HS-27A (cell line): ENCODE results near the gene DNM1.
"Not testable (repeated sequence)": the region's sequence is repeated elsewhere in the genome, so short reads cannot be mapped to it uniquely, and the experiment has no call there.

ENCODE experiments used
- DNase-seq: peaks from one replicate; pipeline ENCODE4 v3.0.0-alpha.2; 2012; ENCODE audit warnings: low read depth, missing footprints

DNM1 gene

GRCh38 chr9:128224877-128225276 lies 21.7 kb downstream of the DNM1 start:
- DNase-seq = no peak

- DNase-seq = no peak
Observed at GRCh38 chr9:128225770-128226411, 22.7 kb downstream of the DNM1 start.

GRCh38 chr9:128226412-128226801 lies 23.2 kb downstream of the DNM1 start:
- DNase-seq = no peak

- DNase-seq = not testable (repeated sequence)
Observed at GRCh38 chr9:128230897-128231296, 27.7 kb downstream of the DNM1 start.

GRCh38 chr9:128231638-128232527 lies 28.7 kb downstream of the DNM1 start:
- no peak for DNase-seq

- DNase-seq = no peak
Observed at GRCh38 chr9:128232528-128233428, 29.6 kb downstream of the DNM1 start.

- DNase-seq = no peak
Observed at GRCh38 chr9:128233817-128234406, 30.7 kb downstream of the DNM1 start.

- DNase-seq = no peak
Observed at GRCh38 chr9:128242124-128242523, 38.9 kb downstream of the DNM1 start.

- DNase-seq = no peak
Observed at GRCh38 chr9:128242828-128243214, 39.6 kb downstream of the DNM1 start.

- DNase-seq = no peak
Observed at GRCh38 chr9:128243215-128244018, 40.2 kb downstream of the DNM1 start.

- DNase-seq = no peak
Observed at GRCh38 chr9:128244091-128244836, 41.1 kb downstream of the DNM1 start.

GRCh38 chr9:128244837-128245231 lies 41.7 kb downstream of the DNM1 start:
- DNase-seq = no peak

- DNase-seq = no peak
Observed at GRCh38 chr9:128245421-128246151, 42.4 kb downstream of the DNM1 start.

- DNase-seq = no peak
Observed at GRCh38 chr9:128246471-128246870, 43.3 kb downstream of the DNM1 start.

GRCh38 chr9:128247226-128247803 lies 44.1 kb downstream of the DNM1 start:
- DNase-seq = no peak

- no peak for DNase-seq
Observed at GRCh38 chr9:128249558-128249907, 46.4 kb downstream of the DNM1 start.

- no peak for DNase-seq
Observed at GRCh38 chr9:128249908-128250838, 47.0 kb downstream of the DNM1 start.
